Prostate gland (tissue), 2 donors: ENCODE measurements around the gene MRGPRD. TPM values are rescaled to one million over a fixed set of nuclear protein-coding genes. Genes with fewer than 3 reads are reported as not detected.

ENCODE experiments used
- DNase-seq: peaks from one replicate; pipeline ENCODE4 v3.0.0-alpha.2; 2019; ENCODE audit warnings: low spot score
- H3K27ac ChIP-seq, 2 donors: fragments of 200-600 bp; sonication (generic); 2 replicates each; pipeline ENCODE4 v1.5.1; 2017 to 2019
- H3K27me3 ChIP-seq: fragments of 200-600 bp; sonication (generic); replicated peaks from 2 replicates; pipeline ENCODE4 v1.5.1; 2019; ENCODE audit not compliant: insufficient read depth
- H3K36me3 ChIP-seq, 2 donors: fragments of 200-600 bp; sonication (generic); 1 replicate in 1 of 2; 2 replicates in 1 of 2; pipeline versions ENCODE4 v1.5.1 to v1.8.1; 2017 to 2019
- H3K4me1 ChIP-seq: fragments of 200-600 bp; sonication (generic); replicated peaks from 2 replicates; pipeline ENCODE4 v1.5.1; 2019
- H3K4me3 ChIP-seq, 2 donors: fragments of 200-600 bp; sonication (generic); 2 replicates each; pipeline ENCODE4 v1.5.1; 2017 to 2019
- H3K9me3 ChIP-seq: fragments of 200-600 bp; sonication (generic); 2 replicates; pipeline ENCODE4 v1.5.1; 2017
- CTCF ChIP-seq, 4 experiments: fragments of 200-600 bp in 2 of 4; fragments of 450-650 bp in 2 of 4; sonication (generic) in 2 of 4; IDR thresholded peaks; 1 replicate in 3 of 4; 2 replicates in 1 of 4; pipeline ENCODE4 v1.5.1; 2016 to 2019; ENCODE audit warnings: antibody characterized with exemption in 4 of 4, mild to moderate bottlenecking in 2 of 4, moderate library complexity in 2 of 4
- POLR2A ChIP-seq: fragments of 450-650 bp; IDR thresholded peaks from one replicate; pipeline ENCODE4 v1.6.1; 2016; ENCODE audit warnings: antibody characterized with exemption, mild to moderate bottlenecking
- POLR2AphosphoS5 ChIP-seq: sonication (generic); formaldehyde crosslinking; IDR thresholded peaks from one replicate; pipeline ENCODE4 v1.6.1; 2017; ENCODE audit warnings: antibody characterized with exemption
- WGBS: methylation state at CpG from one replicate; pipeline ENCODE4 v1.1.5; 2018; 5-methylcytosine and 5-hydroxymethylcytosine counted together
- intact Hi-C: fragments of 100-400 bp; cut with DNase I; formaldehyde crosslinking; loops from one replicate; pipeline ENCODE4 v1.14.2; 2022
- total RNA-seq, 2 donors: library from RNA; depleted of rRNA; stranded (reverse); fragments of >200 nt; gene quantifications; one replicate each; pipeline ENCODE4 v1.1.0, GENCODE V29; 2016

The MRGPRD gene
- total RNA-seq, 2 donors from 2014 or later: not detected

- 88% methylated on average over 9 of the region's 9 CpGs for WGBS
- intact Hi-C loops: no loop called here
- peak overlapping the region; percentile 56 to 60 for H3K27ac ChIP-seq
- TF ChIP-seq POLR2AphosphoS5: no peak
- TF ChIP-seq POLR2A: no peak
- no peak for TF ChIP-seq CTCF (IDR thresholded peaks at IDR 0.05)
- H3K36me3 ChIP-seq: no peaks in the 10 kb centered on the region
- no peaks in the 10 kb centered on the region for H3K9me3 ChIP-seq
- H3K4me1 ChIP-seq: peaks cover 4% of the 10 kb centered on the region
- H3K27me3 ChIP-seq: no peaks in the 10 kb centered on the region
- H3K4me3 ChIP-seq: no peak overlapping the region
- DNase-seq: no peak
Measured at GRCh38 chr11:69003301-69003865, 22.6 kb upstream of the MRGPRD start.

GRCh38 chr11:69002570-69003231, 21.9 kb upstream of the MRGPRD start:
- no peaks in the 10 kb centered on the region for H3K36me3 ChIP-seq
- intact Hi-C loops: no loop called here
- TF ChIP-seq CTCF (IDR thresholded peaks at IDR 0.05) (no peak), POLR2AphosphoS5 (no peak), POLR2A (no peak)
- H3K4me3 ChIP-seq: no peak overlapping the region
- H3K27ac ChIP-seq: peak overlapping the region; percentile 56 to 60
- H3K4me1 ChIP-seq: peaks cover 6% of the 10 kb centered on the region
- no peaks in the 10 kb centered on the region for H3K9me3 ChIP-seq
- 80% methylated on average over 13 of the region's 13 CpGs for WGBS
- no peaks in the 10 kb centered on the region for H3K27me3 ChIP-seq
- no peak for DNase-seq

GRCh38 chr11:69002110-69002569, 21.4 kb upstream of the MRGPRD start:
- peak overlapping the region; percentile 56 to 60 for H3K27ac ChIP-seq
- no peak overlapping the region for H3K4me3 ChIP-seq
- TF ChIP-seq POLR2A: no peak
- no peak for TF ChIP-seq POLR2AphosphoS5
- no peak for TF ChIP-seq CTCF (IDR thresholded peaks at IDR 0.05)
- intact Hi-C loops: no loop called here
- no peak for DNase-seq
- no peaks in the 10 kb centered on the region for H3K9me3 ChIP-seq
- no peaks in the 10 kb centered on the region for H3K27me3 ChIP-seq
- peaks cover 6% of the 10 kb centered on the region for H3K4me1 ChIP-seq
- 76% methylated on average over 6 of the region's 6 CpGs for WGBS
- H3K36me3 ChIP-seq: no peaks in the 10 kb centered on the region

GRCh38 chr11:69001243-69002081, 20.7 kb upstream of the MRGPRD start:
- no peaks in the 10 kb centered on the region for H3K9me3 ChIP-seq
- H3K36me3 ChIP-seq: no peaks in the 10 kb centered on the region
- H3K27me3 ChIP-seq: no peaks in the 10 kb centered on the region
- 70% methylated on average over 23 of the region's 23 CpGs for WGBS
- no peak for DNase-seq
- intact Hi-C loops: no loop called here
- TF ChIP-seq POLR2A: no peak
- TF ChIP-seq POLR2AphosphoS5: no peak
- no peak for TF ChIP-seq CTCF (IDR thresholded peaks at IDR 0.05)
- peaks cover 6% of the 10 kb centered on the region for H3K4me1 ChIP-seq
- H3K27ac ChIP-seq: peak overlapping the region; percentile 56 to 60
- H3K4me3 ChIP-seq: no peak overlapping the region
